A673 (cell line): Measurements from ENCODE around the gene DDT. TPM values are rescaled to one million over a fixed set of nuclear protein-coding genes. Genes with fewer than 3 reads are reported as not detected.
"Not testable (repeated sequence)": the region's sequence is repeated elsewhere in the genome, so short reads cannot be mapped to it uniquely, and the experiment has no call there.

ENCODE experiments used
- Bru-seq: library from RNA; stranded (reverse); fragments of 400-500 nt; gene quantifications from one replicate; lab custom pipeline; 2021; lab: Mats Ljungman, UMichigan
- BruChase-seq, 2 experiments: library from RNA; stranded (reverse); fragments of 400-500 nt; gene quantifications; one replicate each; lab custom pipeline; 2021; lab: Mats Ljungman, UMichigan
- BruUV-seq: library from RNA; stranded (reverse); fragments of 400-500 nt; replicated peaks from 2 replicates; lab custom pipeline; 2021; lab: Mats Ljungman, UMichigan
- CTCF ChIA-PET: fragments of 300-600 bp; sonication (Branson Sonifier 250); formaldehyde crosslinking; loops from one replicate; lab custom pipeline; 2022; ENCODE audit warnings: antibody characterized with exemption; lab: Charles Lee
- POLR2A ChIA-PET: fragments of 300-600 bp; sonication (Branson Sonifier 250); formaldehyde crosslinking; loops from one replicate; lab custom pipeline; 2022; ENCODE audit warnings: antibody characterized with exemption; ENCODE audit not compliant: low non-redundant PET; lab: Charles Lee
- DNase-seq: peaks from one replicate; pipeline ENCODE4 v3.0.0-alpha.2; 2015; ENCODE audit warnings: low spot score
- H3K27ac ChIP-seq: fragments of 200-600 bp; sonication (generic); 2 replicates; pipeline ENCODE4 v1.5.1; 2016; ENCODE audit warnings: mixed run types, low read depth, mild to moderate bottlenecking, mixed read lengths, antibody characterized with exemption, low read length; ENCODE audit not compliant: poor library complexity, severe bottlenecking
- H3K27me3 ChIP-seq: fragments of 200-600 bp; sonication (generic); replicated peaks from 2 replicates; pipeline ENCODE4 v1.6.1; 2017; ENCODE audit warnings: mixed run types, low read depth, mild to moderate bottlenecking, mixed read lengths, antibody characterized with exemption, low read length; ENCODE audit not compliant: insufficient read depth, poor library complexity
- H3K36me3 ChIP-seq: fragments of 200-600 bp; sonication (generic); 2 replicates; pipeline ENCODE4 v1.6.1; 2016; ENCODE audit warnings: mixed run types, mild to moderate bottlenecking, mixed read lengths, antibody characterized with exemption, low read length; ENCODE audit not compliant: insufficient read depth, poor library complexity, severe bottlenecking
- H3K4me1 ChIP-seq: fragments of 200-600 bp; sonication (generic); 2 replicates; pipeline ENCODE4 v1.6.1; 2017; ENCODE audit warnings: mixed run types, mild to moderate bottlenecking, mixed read lengths, antibody characterized with exemption, low read length; ENCODE audit not compliant: insufficient read depth, poor library complexity, severe bottlenecking
- H3K4me3 ChIP-seq: fragments of 200-600 bp; sonication (generic); 2 replicates; pipeline ENCODE4 v1.5.1; 2016; ENCODE audit warnings: low read depth, mixed run types, mild to moderate bottlenecking, mixed read lengths, low read length; ENCODE audit not compliant: poor library complexity, severe bottlenecking
- H3K9me3 ChIP-seq: fragments of 200-600 bp; sonication (generic); 2 replicates; pipeline ENCODE4 v1.6.1; 2016; ENCODE audit warnings: mixed run types, low read depth, mild to moderate bottlenecking, mixed read lengths, antibody characterized with exemption, low read length; ENCODE audit not compliant: poor library complexity, severe bottlenecking
- CTCF ChIP-seq: fragments of 300-800, 200-600 bp; sonication (generic); conservative IDR thresholded peaks from 2 replicates; pipeline ENCODE4 v1.5.1; 2017; ENCODE audit warnings: low read depth, mild to moderate bottlenecking, antibody characterized with exemption, low read length, moderate library complexity, mixed read lengths
- EZH2 ChIP-seq: fragments of 200-600 bp; sonication (generic); IDR thresholded peaks from 2 replicates; pipeline ENCODE4 v1.6.1; 2017; ENCODE audit warnings: borderline replicate concordance, low read depth, mild to moderate bottlenecking, mixed read lengths, antibody characterized with exemption, low read length; ENCODE audit not compliant: poor library complexity, severe bottlenecking
- intact Hi-C: fragments of 100-400 bp; cut with micrococcal nuclease; formaldehyde crosslinking; loops from one replicate; pipeline ENCODE4 v1.10.0; 2022; ENCODE audit not compliant: unreplicated experiment
- long read RNA-seq: library from polyadenylated mRNA; stranded (forward); transcript quantifications from one replicate; pipeline ENCODE4 v2.0.0, GENCODE V29; 2022
- total RNA-seq: library from RNA; stranded (reverse); gene quantifications from 2 replicates; pipeline ENCODE4 v1.2.3, GENCODE V29; 2021

DDT gene
- total RNA-seq (102 and 108 TPM in 2 replicates), Bru-seq, nascent RNA (percentile 46 among the genes with signal in this experiment), BruChase-seq, experiment 1, labeled RNA remaining after a 2-hour chase (percentile 47 among the genes with signal in this experiment), BruChase-seq, experiment 2, labeled RNA remaining after a 6-hour chase (percentile 53 among the genes with signal in this experiment)
- long read RNA-seq, transcript DDT-202 (3 exons, 713 nt), result major isoform, 46 of 51 reads
- long read RNA-seq, partial matches to known transcripts, result 0 of 51 reads
- long read RNA-seq, other reads (novel, unspliced or antisense), result 4 of 51 reads

GRCh38 chr22:23974345-23974744 is at the start of gene DDT:
Gene DDT, minus strand, starts transcription at chr22:23974441. Its CDS starts 27 bp downstream, at chr22:23974414.
- H3K36me3 ChIP-seq, result peaks cover 26% of the 10 kb centered on the region
- H3K27ac ChIP-seq, POLR2A ChIA-PET, H3K27me3 ChIP-seq, H3K9me3 ChIP-seq, BruUV-seq, H3K4me1 ChIP-seq, H3K4me3 ChIP-seq, DNase-seq, intact Hi-C loops, CTCF ChIA-PET: not testable (repeated sequence)

- CTCF ChIA-PET, result no interaction called here
- H3K27ac ChIP-seq, result no peak overlapping the region
- intact Hi-C loops, result no loop called here
- peaks cover 8% of the 10 kb centered on the region for H3K9me3 ChIP-seq
- DNase-seq, result no peak
- no peak for TF ChIP-seq CTCF
- H3K36me3 ChIP-seq, result no peaks in the 10 kb centered on the region
- H3K4me3 ChIP-seq, result no peak overlapping the region
- no peaks in the 10 kb centered on the region for H3K27me3 ChIP-seq
- H3K4me1 ChIP-seq, result peaks cover 8% of the 10 kb centered on the region
- BruUV-seq, result no TSS peak
- POLR2A ChIA-PET, result no interaction called here
Measured at GRCh38 chr22:24023204-24023789, 49.1 kb upstream of the DDT start.

GRCh38 chr22:24021304-24021703 is 47.1 kb upstream of the DDT start:
- DNase-seq, result no peak
- ChIA-PET CTCF (no interaction called here), POLR2A (no interaction called here)
- Histone ChIP-seq H3K4me3 (no peak overlapping the region), H3K36me3 (no peaks in the 10 kb centered on the region), H3K27me3 (no peaks in the 10 kb centered on the region), H3K4me1 (no peaks in the 10 kb centered on the region), H3K9me3 (peaks cover 8% of the 10 kb centered on the region), H3K27ac (no peak overlapping the region)
- intact Hi-C loops, result no loop called here
- no TSS peak for BruUV-seq
- TF ChIP-seq EZH2 (no peak), CTCF (no peak)
